ENCODE data around the gene CA5A.
"Not testable (repeated sequence)": the region's sequence is repeated elsewhere in the genome, so short reads cannot be mapped to it uniquely, and the experiment has no call there.

The CA5A gene

DNA sequence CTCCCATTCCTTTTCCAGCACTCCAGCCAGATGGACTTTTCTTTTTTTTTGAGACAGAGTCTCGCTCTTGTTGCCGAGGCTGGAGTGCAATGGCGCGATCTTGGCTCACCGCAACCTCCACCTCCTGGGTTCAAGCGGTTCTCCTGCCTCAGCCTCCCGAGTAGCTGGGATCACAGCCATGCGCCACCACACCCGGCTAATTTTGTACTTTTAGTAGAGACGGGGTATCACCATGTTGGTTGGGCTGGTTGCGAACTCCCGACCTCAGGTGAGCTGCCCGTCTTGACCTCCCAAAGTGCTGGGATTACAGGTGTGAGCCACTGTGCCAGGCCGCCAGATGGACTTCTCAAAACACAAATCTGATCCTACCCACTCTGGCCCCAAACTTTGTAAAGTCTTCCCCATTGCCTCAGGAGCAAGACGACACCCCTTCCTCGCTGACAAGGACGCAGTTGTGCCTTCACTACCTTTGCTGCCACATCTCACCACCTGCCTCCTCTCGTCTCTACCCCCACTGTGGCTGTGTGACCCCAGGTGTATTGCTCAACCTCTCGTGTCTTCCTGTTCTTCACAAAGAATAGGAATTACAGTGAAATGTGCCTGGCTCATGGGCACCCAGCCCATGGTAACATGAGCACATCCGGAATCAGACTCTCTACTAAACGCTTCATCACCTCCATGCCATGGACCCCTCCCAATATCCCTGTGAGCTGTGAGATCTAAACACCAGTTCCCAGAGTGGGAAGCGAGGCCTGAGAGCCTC, 11.2 kb upstream of the CA5A start:
- DNase-seq: no peak

GRCh38 chr16:87946596-87947347, 10.4 kb upstream of the CA5A start:
- no peak for DNase-seq

DNA sequence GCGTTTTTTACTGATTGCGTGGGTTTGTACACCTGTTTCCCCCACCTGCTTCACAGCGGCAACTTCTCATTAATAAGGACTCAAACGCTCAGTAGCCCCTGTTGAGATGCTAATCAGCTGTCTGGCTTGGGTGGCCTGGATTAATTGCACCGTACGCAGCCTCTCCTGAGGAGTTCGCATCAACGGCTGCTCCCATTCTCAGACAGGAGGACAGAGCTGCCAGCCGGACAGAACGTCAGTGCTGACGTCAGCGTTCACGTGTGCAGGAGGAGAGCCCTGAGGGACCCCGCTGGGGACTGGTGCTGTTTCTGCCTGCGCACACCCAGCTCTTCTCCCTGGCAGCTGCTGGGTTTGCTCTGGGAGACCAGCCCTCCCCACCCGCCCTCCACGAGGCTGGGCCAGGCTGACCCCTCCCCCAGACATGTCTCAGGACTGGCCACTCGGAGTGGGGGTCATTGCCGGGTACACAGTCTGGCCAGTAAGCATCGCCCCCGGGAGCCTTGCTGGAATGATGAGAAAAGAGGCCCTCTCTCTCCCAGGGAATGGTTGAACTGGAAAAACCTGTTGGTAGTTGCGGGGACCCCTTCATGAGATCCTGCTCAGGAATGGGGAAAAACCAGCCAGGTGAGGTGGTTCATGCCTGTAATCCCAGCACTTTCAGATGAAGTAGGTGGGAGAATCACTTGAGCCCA, 9.2 kb upstream of the CA5A start:
- DNase-seq: peak; percentile 12

- no peak for DNase-seq
These were observed 6.4 kb upstream of the CA5A start for GRCh38 chr16:87942680-87943079.

GRCh38 chr16:87939562-87940423, 3.5 kb upstream of the CA5A start:
- no peak for DNase-seq

DNA sequence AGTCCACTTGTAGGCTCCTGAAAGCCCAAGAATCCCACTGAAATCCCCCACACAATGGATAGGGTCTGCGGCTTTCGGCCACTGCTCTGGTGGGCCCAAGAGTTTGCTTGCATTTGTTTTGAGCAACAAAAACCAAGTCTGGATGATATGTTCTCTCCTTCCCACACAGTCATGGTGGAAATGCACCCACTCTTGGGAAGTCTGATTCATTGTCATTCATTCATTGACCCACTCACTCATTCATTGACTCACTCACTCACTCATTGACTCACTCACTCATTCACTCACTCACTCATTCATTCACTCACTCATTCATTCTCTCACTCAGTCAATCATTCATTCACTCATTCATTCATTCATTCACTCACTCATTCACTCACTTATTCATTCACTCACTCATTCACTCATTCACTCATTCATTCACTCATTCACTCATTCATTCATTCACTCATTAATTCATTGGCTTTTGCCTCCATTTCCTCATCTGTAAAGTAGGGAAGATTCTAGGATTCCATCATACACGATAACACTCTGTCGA, 2.2 kb upstream of the CA5A start:
- no peak for DNase-seq

GRCh38 chr16:87937231-87937542, 858 bp upstream of the CA5A start:
- DNase-seq: not testable (repeated sequence)

GRCh38 chr16:87936016-87936374, 334 bp downstream of the CA5A start:
- DNase-seq: not testable (repeated sequence)

DNA sequence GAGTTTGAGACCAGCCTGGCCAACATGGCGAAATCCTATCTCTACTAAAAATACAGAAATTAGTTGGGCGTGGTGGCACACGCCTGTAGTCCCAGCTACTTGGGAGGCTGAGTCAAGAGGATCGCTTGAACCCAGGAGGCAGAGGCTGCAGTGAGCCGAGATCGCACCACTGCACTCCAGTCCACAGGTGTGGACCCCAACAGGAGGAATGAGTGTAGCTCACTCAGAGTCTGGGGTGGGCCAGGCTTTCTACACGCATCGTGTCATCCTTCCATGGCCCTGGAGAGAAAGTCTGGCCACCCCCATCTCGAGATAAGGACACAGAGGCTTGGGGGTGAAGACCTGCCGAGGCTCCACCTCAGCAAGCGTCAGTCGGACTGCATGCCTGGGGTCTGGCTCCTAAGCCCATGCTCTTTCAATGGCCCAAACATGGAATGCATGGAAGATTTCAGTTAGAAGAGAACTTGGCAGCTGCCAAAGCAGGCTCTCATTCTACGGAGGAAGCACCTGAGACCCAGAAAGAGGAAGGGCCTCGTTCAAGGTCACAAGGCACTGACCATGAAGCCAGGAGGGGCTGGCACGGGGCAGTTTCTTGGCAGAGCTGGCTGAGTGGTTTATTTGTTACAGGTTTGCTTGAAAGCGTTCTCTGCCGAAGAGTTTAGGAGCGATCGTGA, 1.4 kb downstream of the CA5A start:
- not testable (repeated sequence) for DNase-seq

GRCh38 chr16:87933140-87933495, 3.2 kb downstream of the CA5A start:
- DNase-seq: no peak

DNA sequence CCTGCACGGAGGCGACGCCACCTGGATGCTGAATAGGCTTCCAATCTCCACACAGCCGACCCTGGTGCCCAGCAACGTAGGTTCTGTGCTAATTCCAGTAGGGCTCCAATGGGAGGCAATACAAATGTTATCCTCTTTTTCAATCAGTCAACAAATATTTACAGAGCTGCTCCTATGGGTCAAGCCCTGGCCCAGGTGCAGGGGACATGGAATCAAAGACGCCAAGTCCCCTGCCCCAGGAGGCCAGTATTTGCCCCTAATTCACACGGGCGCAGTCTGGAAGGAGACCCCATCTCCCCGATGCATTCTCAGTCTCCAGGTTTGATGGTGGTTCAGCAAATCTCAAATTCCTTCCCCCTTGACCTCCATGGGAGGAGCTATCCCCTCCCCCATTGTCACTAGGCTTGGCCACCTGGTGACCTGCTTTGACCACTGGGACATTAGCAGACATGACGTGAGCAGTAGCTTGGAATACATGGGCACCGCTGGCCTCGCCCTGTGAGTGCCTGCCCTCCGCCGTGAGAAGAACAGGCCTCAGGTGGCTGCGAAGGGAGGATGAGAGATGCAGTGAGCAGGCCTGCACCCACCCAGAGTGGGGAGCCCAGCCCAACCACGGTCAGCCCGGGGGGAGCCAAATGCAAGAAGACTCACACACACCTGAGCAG, 3.7 kb downstream of the CA5A start:
- DNase-seq: not testable (repeated sequence)

DNA sequence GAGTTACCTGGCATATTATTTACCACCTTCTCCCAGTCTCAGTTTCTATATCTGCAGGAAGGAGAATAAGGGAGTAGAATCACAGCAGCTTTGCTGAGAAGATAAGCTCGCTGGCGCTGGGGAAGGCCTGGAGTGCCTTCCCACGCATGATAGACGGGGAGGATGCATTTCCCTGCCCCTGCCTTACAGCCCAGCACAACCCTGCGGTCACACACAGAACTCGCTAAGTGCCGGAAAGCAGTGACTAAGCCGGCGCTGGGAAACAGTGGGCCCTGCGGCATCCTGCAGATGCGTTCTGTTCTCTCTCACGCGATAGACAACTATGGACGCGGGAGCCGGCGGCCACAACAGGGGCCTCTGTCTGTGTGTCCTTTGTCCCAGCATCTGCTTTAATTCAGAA, 4.8 kb downstream of the CA5A start:
- DNase-seq: no peak

DNA sequence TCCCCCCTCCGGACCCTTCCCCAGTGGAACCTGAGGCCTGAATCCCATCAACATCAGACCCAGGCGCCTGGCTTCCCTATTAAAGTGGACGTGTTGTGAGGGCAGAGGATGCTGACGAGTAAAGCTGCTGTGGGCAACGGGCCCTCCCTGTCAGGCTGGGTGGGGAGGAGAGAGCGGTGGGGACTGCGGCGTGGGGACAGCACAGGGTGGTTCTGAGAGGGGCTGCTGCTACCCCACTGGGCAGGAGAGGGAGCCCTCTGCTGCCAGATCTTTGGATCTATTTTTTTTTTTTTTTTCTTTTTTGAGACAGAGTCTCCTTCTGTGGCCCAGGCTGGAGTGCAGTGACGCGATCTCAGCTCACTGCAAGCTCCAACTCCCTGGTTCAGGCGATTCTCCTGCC, 5.9 kb downstream of the CA5A start:
- DNase-seq: no peak

- no peak for DNase-seq
These were observed 6.3 kb downstream of the CA5A start for GRCh38 chr16:87929986-87930385.

DNA sequence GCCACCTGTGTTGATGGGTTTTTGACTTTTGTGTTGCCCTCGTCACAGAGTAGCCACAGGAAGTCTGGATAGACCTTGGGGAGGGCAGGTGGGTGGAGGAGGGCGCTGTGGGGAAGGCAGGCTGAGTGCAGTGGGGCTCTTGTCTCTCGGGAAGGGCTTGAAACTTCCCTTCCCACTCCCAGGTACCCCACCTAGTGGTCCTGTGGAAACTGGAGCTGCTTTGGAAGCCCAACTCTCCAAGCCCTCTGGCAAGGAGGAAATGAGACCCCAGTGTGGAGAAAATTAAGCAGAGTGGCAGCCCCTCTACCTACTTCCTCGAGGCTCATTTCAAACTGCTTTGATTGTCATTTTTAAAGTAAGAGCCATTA, 9.2 kb downstream of the CA5A start:
- DNase-seq: no peak

DNA sequence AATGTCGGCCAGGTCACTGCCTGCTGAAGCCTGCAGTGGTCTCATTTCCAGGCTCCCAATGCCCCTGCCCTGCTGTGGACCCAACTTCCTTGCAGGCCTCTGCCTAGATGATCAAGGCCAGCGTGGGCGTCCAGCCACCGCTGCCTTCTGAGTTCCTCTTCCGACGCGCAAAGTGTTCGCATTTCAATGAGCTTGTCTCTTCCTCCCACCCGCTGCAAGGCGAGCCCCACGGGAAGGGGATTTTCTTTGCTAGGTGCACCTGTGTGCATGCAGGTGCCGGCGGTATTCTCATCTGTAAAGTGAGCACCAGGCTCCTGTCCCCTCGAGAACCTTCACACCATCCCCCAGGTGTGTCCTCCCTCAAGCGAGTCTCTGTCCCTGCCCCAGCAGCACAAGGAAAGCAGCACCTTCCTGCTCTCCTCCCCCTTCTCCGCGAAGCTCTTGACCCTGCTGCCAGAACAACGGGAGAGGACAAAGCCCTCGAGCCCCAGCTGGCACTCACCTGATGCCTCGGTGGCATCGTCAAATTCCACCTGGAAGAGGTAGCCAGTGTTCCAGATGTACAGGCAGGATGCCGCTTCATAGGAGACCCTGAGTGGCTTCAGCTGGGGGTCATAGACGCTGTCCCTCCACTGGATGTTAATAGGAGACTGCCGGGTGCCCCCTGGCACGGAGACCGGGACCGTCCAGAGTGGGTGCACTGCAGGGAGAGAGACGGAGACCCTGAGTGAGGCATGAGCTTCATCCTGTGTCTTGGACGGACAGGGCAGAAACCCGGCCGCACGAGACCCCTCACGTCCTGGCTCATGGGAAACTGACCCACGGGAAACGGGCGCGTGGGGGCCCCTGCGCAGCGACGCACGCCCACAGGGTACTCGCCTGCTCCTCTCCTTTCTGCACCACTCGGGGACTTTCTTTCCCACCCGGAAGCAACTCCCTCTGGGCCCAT, 9.8 kb downstream of the CA5A start:
- DNase-seq: no peak

DNA sequence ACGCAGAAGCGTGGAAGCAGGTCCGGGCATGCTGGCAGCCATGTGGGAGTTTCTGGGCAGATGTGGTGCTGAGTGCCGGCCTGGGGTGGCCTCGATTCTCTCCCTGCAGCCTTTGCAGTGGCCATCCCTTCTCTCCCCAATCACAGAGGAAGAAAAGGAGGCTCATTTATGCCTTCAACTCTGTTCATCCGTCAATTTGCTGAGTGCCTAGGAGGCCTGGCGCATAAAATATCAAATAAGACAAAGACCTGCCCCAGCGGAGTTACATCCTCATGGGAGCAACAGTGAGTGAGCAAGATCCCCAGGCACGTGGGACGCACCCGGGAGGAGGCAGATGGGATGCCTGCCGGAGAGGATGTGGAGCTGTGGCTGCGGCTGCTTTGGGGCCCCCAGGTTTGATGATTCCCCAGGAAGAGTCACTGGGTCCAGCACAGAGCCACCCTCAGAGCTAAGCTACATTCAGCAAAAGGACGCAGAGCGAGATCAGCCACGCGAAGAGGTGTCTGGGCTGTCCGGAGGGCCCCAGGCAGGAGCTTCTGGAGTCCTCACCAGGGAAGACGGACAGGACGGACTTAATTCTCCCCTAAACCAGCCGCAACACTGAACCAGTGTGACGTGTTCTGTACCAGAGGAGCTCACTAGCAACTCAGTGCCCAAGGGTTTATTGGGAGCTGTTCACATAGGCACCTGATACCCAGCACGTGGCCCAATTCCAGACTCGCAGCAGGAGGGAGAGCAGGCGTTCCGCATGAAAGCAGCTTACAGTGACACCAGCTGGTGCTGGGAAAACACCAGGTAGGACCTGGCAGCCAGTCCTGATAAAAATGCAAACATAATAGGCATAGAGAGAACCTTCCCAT, 11.3 kb downstream of the CA5A start:
- peak; percentile 87 for DNase-seq

DNA sequence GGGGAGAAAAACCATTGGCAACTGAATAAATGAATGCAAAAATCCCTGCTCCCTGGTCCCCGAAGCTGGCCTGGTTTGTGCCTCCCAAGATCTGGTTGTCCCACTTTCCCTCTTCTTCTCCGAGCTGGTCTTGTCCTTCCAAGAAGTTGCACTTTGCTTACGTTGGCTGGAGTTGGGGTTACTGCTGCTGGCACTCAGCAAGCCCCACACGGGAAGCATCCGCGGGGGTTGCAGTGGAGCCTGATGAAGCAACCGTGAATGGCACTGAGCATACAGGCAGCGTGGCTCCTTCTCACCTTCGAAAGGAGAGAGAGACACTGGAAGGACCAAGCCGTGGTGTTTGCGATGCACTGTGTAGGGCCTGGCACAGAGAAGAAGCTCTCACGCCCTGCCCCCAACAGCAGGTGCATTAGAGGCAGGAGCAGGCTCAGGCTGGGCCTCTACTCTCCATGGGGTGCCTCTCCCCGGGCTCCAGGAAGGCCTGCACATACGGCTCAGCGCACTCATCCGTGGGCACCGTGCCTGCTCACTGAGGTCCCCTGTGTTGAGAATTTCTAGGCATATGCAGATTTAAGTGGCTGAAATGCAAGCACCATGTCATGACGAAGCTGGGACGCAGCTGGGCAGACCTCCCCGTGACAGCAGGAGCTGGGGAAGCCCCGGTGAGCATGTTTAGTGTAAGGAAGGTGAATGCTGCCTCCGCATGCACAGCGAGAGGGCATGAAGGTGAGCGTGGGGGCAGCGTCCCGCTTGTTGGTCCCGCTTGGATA, 12.1 kb downstream of the CA5A start:
- peak; percentile 67 for DNase-seq
